NCI-H82 treated with DMSO at 0.1 percent for 48 hours (cell line): ENCODE measurements around the gene GNLY.
"Not testable (repeated sequence)": the region's sequence is repeated elsewhere in the genome, so short reads cannot be mapped to it uniquely, and the experiment has no call there.

Experiments
- DNase-seq: peaks from one replicate; lab custom pipeline; 2025; ENCODE audit not compliant: unreplicated experiment; lab: John Stamatoyannopoulos, UW

The GNLY gene

GRCh38 chr2:85663594-85664565 is 30.3 kb upstream of the GNLY start:
- no peak for DNase-seq

- DNase-seq, result no peak
Measured at GRCh38 chr2:85665264-85665937, 28.8 kb upstream of the GNLY start.

- DNase-seq, result no peak
Measured at GRCh38 chr2:85666016-85666415, 28.1 kb upstream of the GNLY start.

GRCh38 chr2:85666435-85667316 is 27.5 kb upstream of the GNLY start:
- no peak for DNase-seq

GRCh38 chr2:85667561-85668008 is 26.6 kb upstream of the GNLY start:
- no peak for DNase-seq

- no peak for DNase-seq
Measured at GRCh38 chr2:85668009-85668856, 25.9 kb upstream of the GNLY start, which contains the start of gene SFTPB. Gene SFTPB (minus strand): TSS chr2:85668199. CDS start chr2:85668183, 16 bp downstream.

GRCh38 chr2:85668857-85669142 is 25.4 kb upstream of the GNLY start:
- no peak for DNase-seq

GRCh38 chr2:85669549-85669948 is 24.6 kb upstream of the GNLY start:
- no peak for DNase-seq

GRCh38 chr2:85670416-85670815 is 23.7 kb upstream of the GNLY start:
- DNase-seq, result not testable (repeated sequence)

- DNase-seq, result no peak
Measured at GRCh38 chr2:85672456-85672855, 21.7 kb upstream of the GNLY start.

- DNase-seq, result no peak
Measured at GRCh38 chr2:85673716-85674375, 20.3 kb upstream of the GNLY start.

- DNase-seq, result no peak
Measured at GRCh38 chr2:85674417-85674816, 19.7 kb upstream of the GNLY start.

- no peak for DNase-seq
Measured at GRCh38 chr2:85675427-85675826, 18.7 kb upstream of the GNLY start.

GRCh38 chr2:85675866-85676548 is 18.2 kb upstream of the GNLY start:
- DNase-seq, result no peak

- no peak for DNase-seq
Measured at GRCh38 chr2:85678377-85678776, 15.8 kb upstream of the GNLY start.

- DNase-seq, result peak; percentile 38
Measured at GRCh38 chr2:85678794-85679672, 15.1 kb upstream of the GNLY start.

GRCh38 chr2:85680707-85681371 is 13.3 kb upstream of the GNLY start:
- no peak for DNase-seq

GRCh38 chr2:85681372-85681763 is 12.8 kb upstream of the GNLY start:
- DNase-seq, result no peak
